ENCODE results near the gene CTNNA2. TPM values are rescaled to one million over a fixed set of nuclear protein-coding genes. Genes with fewer than 3 reads are reported as not detected.

The CTNNA2 gene
- total and polyA plus RNA-seq, 12 donors = 0.09 to 0.57 (median 0.15) TPM; not detected in 9

GRCh38 chr2:80303006-80303908 is 790.4 kb downstream of the CTNNA2 start:
- DNase-seq (no peak), ATAC-seq (peak in 7 of 8 donors; percentile 22 to 45 (median 30))
- H3K9me3 ChIP-seq = no peaks in the 10 kb centered on the region
- 2% methylated on average over 64 of the region's 64 CpGs for WGBS, 2 donors
- intact Hi-C loops (cut with DNase I) = no loop called here
- TF ChIP-seq CTCF (IDR thresholded peaks at IDR 0.05) = no peak
- peak overlapping the region in 9 of 10 donors; percentile 32 to 54 (median 46) for H3K4me3 ChIP-seq
- H3K27me3 ChIP-seq = peaks cover 21 to 81% (median 64%) of the 10 kb centered on the region in 7 donors
- H3K36me3 ChIP-seq = no peaks in the 10 kb centered on the region
- peak overlapping the region in 1 of 10 donors; percentile 3 for H3K27ac ChIP-seq
- peaks cover 0 to 23% (median 18%) of the 10 kb centered on the region in 9 donors for H3K4me1 ChIP-seq

GRCh38 chr2:80303909-80304837 is 791.3 kb downstream of the CTNNA2 start, which contains the start of gene LRRTM1:
Gene LRRTM1 (minus strand): TSS chr2:80304752. CDS start chr2:80303819, 933 bp downstream.
- ATAC-seq = peak in 5 of 8 donors; percentile 34 to 62 (median 56)
- peaks cover 21 to 73% (median 58%) of the 10 kb centered on the region in 7 donors for H3K27me3 ChIP-seq
- H3K27ac ChIP-seq = peak within 1 kb of the TSS in 1 of 10 donors; percentile 3
- WGBS, 2 donors = 0% methylated on average over 64 of the region's 64 CpGs
- peak within 1 kb of the TSS in 9 of 10 donors; percentile 32 to 54 (median 46) for H3K4me3 ChIP-seq
- peaks cover 0 to 23% (median 18%) of the 10 kb centered on the region in 9 donors for H3K4me1 ChIP-seq
- no peaks in the 10 kb centered on the region for H3K36me3 ChIP-seq
- TF ChIP-seq CTCF (IDR thresholded peaks at IDR 0.05) = no peak
- DNase-seq = peak in 1 of 2 donors; percentile 12
- intact Hi-C loops (cut with DNase I) = no loop called here
- H3K9me3 ChIP-seq = no peaks in the 10 kb centered on the region

GRCh38 chr2:80311304-80311703 is 798.5 kb downstream of the CTNNA2 start:
- DNase-seq (no peak), ATAC-seq (no peak)
- peaks cover 0 to 8% (median 0%) of the 10 kb centered on the region in 7 donors for H3K27me3 ChIP-seq
- no peaks in the 10 kb centered on the region for H3K9me3 ChIP-seq
- no peaks in the 10 kb centered on the region for H3K4me1 ChIP-seq
- intact Hi-C loops (cut with DNase I) = no loop called here
- H3K4me3 ChIP-seq = no peak overlapping the region
- H3K36me3 ChIP-seq = no peaks in the 10 kb centered on the region
- WGBS, 2 donors = 49 to 67% methylated on average over 3 of the region's 3 CpGs
- TF ChIP-seq CTCF (IDR thresholded peaks at IDR 0.05) = no peak
- no peak overlapping the region for H3K27ac ChIP-seq

Data from heart right ventricle (tissue), 16 donors.